Duodenal mucosa (tissue), 2 donors: Measurements from ENCODE around the gene MRPL24.

Experiments used
- H3K27ac ChIP-seq: one replicate; pipeline ENCODE4 v1.7.0; 2013; ENCODE audit warnings: low read depth, low read length
- H3K27me3 ChIP-seq, 2 donors: one replicate each; pipeline ENCODE4 v1.7.0; 2013; ENCODE audit warnings: low read length in 2 of 2, control low read depth in 1 of 2; ENCODE audit not compliant: insufficient read depth in 2 of 2, control insufficient read depth in 1 of 2
- H3K36me3 ChIP-seq, 2 donors: one replicate each; pipeline ENCODE4 v1.7.0; 2013; ENCODE audit warnings: low read length in 2 of 2, control low read depth in 1 of 2; ENCODE audit not compliant: insufficient read depth in 2 of 2, control insufficient read depth in 1 of 2
- H3K4me1 ChIP-seq, 2 donors: one replicate each; pipeline ENCODE4 v1.7.0; 2013; ENCODE audit warnings: low read length in 2 of 2, control low read depth in 1 of 2; ENCODE audit not compliant: insufficient read depth in 2 of 2, control insufficient read depth in 1 of 2
- H3K4me3 ChIP-seq, 2 donors: one replicate each; pipeline ENCODE4 v1.7.0; 2013; ENCODE audit warnings: low read length in 2 of 2, low read depth in 1 of 2
- H3K9ac ChIP-seq, 2 donors: one replicate each; pipeline ENCODE4 v1.7.0; 2013; ENCODE audit warnings: low read length in 2 of 2, low read depth in 1 of 2
- H3K9me3 ChIP-seq, 2 donors: one replicate each; pipeline ENCODE4 v1.7.0; 2013; ENCODE audit warnings: low read length in 2 of 2, control low read depth in 1 of 2; ENCODE audit not compliant: control insufficient read depth in 1 of 2

The MRPL24 gene

DNA sequence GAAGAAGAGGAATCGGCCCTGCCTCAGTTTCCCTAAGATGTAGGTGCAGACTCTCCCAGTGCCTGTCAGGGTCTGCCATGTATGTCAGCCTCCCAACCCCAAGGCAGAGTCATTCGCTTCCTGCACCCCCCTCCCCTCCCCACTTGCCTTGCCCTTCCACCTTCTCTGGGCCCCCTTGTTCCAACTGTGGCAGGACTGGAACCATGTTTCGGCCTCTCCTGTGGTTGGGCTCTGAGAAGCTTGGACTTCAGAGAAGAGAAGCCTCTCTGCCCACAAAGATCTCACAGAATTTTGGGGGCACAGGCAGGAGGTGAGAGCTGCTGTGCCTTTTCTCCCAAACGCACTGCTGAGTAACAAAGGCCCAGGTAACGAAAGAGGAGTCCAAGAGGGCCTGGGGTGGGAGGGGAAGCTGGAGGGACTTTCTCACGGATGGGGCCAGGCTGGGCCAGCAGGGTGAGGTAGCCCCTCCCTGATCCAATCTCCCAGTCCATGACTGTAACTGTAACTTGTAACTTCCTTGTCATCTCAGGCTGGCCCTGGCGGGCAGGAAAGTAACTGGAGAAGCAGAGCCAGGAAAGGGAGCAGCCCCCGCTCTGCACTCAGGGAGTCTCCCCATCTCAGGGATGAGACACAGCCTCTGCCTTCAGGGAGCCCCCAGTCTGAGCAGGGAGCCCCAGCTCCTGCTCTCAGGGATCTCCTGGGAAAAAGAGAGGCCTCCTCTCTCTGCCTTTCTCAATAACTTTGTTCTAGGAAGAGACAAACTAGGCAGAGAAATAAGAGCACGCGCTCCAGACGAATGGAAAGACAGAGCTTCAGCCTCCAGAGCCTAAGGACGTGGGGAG, 46.8 kb downstream of the MRPL24 start:
- H3K36me3 ChIP-seq, result no peaks in the 10 kb centered on the region
- peaks cover 30 to 39% of the 10 kb centered on the region in 2 donors for H3K4me1 ChIP-seq
- no peak overlapping the region for H3K27ac ChIP-seq
- H3K9ac ChIP-seq, result no peak overlapping the region
- H3K27me3 ChIP-seq, result peaks cover 16 to 33% of the 10 kb centered on the region in 2 donors
- H3K9me3 ChIP-seq, result no peaks in the 10 kb centered on the region
- H3K4me3 ChIP-seq, result no peak overlapping the region

DNA sequence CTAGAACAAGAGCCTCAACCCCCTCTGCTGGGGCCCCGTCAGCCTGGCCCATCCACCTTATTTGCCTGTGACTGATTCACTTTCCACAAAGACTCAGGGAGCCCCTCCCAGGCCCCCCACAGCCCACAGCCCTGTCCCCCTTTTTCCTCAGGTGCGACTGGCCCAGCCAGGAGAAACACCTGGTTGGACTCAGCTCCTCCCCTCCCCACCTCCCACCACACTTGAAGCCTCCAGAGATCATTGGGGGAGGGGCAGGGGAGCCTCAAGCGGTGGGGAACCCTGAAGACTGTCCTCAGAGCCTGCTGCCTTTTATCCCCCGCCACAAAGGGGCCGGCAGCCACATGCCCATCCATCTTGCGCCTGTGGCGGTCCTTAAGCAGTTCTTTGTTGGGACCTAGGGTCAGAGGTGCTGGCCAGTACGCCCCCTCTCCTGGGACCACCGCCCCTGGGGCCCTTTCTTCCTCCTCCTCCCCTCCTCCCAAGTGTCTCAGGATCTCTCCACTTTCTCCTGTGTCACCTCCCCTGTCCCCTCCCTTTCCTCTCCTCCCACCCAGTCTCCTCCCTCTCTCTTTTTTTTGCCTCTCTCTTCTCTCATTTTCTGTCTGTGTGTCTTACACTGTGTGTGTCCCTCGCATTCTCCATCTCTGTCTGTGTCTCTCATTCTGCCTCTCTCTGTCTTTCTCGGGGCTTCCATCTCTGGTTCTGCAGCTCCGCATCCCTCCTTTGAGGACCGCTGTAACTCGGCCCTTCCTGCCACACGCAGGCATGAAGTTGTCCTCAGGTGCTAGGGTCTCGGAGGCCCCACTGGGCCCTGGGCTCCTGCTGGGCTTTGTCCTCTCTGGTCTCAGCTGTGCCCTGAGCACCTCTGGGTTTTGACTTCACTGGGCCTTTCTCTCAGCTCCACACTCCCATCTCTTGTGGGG, 47.7 kb downstream of the MRPL24 start:
- Histone ChIP-seq H3K4me3 (no peak overlapping the region), H3K9ac (no peak overlapping the region), H3K27ac (no peak overlapping the region), H3K9me3 (no peaks in the 10 kb centered on the region), H3K36me3 (no peaks in the 10 kb centered on the region), H3K4me1 (peaks cover 30 to 39% of the 10 kb centered on the region in 2 donors), H3K27me3 (peaks cover 16 to 38% of the 10 kb centered on the region in 2 donors)

DNA sequence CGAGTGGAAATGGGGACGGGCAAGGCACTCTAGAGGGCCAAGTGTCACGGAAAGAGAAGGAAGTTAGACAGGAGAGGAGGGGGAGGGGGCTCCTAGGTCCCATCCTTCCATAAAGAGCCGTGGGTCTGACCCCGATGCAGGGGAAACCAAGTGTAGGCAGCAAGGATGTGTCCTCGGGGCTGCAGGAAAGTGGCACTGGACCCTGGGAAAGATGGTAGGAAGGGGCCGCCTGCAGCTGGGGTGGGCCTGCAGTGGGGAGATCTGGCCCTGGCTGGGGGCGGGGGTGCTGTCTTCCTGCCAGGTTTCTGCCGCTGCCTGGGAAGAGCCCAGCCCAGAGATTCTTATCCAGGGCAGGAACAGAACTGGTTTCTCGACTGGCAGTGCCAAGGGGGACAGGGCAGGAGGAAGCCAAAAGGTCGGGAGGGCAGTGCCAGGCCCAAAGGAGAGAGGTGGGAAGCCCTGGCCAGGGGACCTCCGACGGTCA, 48.4 kb downstream of the MRPL24 start:
- Histone ChIP-seq H3K36me3 (no peaks in the 10 kb centered on the region), H3K27me3 (peaks cover 16 to 38% of the 10 kb centered on the region in 2 donors), H3K27ac (no peak overlapping the region), H3K4me3 (no peak overlapping the region), H3K9me3 (no peaks in the 10 kb centered on the region), H3K9ac (no peak overlapping the region), H3K4me1 (peaks cover 30 to 39% of the 10 kb centered on the region in 2 donors)

DNA sequence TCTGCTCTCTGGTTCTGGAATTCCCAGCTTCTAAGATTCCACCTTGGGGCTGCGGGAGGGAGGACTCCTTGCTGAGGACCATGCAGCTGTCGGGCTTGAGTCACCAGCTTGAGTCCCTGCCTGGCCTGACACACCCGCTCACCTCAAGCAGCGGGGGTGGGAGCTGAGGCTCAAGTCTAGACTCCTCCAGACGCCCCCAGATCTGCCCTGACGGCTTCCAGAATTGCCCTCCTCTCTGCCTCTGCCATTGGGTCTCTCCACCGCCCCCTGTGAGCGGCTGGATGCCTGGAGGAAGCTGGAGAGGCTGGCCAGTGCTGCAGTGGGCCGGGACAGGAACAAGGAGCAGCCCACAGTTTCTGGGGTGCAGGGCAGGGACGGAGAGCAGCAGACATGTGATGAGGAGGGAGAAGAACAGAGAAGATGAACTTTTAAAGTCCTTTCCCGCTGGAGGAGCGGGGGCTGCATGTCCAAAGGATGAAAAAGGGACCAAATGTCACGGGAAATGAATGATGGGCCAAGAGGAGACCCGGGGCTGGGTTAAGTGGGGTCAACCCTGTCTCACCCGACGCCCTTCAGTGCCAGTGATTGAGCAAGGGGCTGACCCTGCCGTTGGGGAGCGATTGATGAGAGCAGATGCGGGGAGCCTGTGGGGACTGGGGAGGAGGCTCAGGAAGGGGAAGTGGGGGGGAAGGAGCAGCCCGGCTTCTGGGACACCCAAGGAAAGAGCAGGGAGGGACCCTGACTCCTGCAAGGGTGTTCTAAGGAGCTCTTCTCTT, 49.0 kb downstream of the MRPL24 start:
- no peaks in the 10 kb centered on the region for H3K9me3 ChIP-seq
- peaks cover 16 to 38% of the 10 kb centered on the region in 2 donors for H3K27me3 ChIP-seq
- H3K4me3 ChIP-seq, result no peak overlapping the region
- no peak overlapping the region for H3K9ac ChIP-seq
- H3K4me1 ChIP-seq, result peaks cover 30 to 39% of the 10 kb centered on the region in 2 donors
- H3K27ac ChIP-seq, result no peak overlapping the region
- no peaks in the 10 kb centered on the region for H3K36me3 ChIP-seq

DNA sequence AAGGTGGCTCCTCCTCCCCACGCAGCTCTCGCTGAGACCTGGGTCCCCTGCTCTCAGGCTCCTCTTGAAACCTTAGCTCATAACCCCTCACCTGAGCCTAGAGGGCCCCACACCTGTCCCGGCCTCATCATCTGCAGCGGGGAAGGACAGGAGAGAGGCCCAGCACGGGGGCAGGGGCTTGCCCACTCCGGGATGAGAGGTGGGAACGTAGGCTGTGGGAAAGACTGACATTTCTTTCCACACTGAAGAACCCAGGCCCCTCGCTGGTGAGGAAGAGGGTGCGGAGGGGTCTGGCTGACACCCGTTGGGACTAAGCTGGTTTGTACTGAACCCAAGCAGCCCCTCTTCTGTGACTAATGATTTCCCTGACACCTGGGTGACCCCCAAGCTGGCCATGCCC, 49.7 kb downstream of the MRPL24 start:
- Histone ChIP-seq H3K4me3 (no peak overlapping the region), H3K27me3 (peaks cover 16 to 38% of the 10 kb centered on the region in 2 donors), H3K9ac (no peak overlapping the region), H3K9me3 (no peaks in the 10 kb centered on the region), H3K4me1 (peaks cover 30 to 39% of the 10 kb centered on the region in 2 donors), H3K27ac (no peak overlapping the region), H3K36me3 (no peaks in the 10 kb centered on the region)

DNA sequence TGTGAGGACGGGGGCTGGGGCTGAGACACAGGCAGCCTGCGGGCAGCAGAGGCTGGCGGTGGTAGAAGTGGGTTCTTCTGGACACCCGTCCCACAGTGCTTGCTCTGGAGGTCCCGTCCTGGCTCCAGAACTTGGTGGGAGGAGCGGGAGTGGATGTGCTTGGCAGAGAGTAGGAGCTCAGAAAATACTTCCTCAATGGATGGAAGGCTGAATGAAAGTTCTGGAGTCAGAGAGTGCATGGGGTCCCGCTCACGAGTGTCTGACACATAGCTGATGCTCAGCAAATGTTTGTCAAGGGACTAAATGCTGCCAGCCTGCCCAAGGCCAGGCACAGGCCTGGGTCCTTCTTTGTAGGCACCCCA, 50.2 kb downstream of the MRPL24 start:
- Histone ChIP-seq H3K4me3 (no peak overlapping the region), H3K36me3 (no peaks in the 10 kb centered on the region), H3K9ac (no peak overlapping the region), H3K9me3 (no peaks in the 10 kb centered on the region), H3K27me3 (peaks cover 16 to 38% of the 10 kb centered on the region in 2 donors), H3K27ac (no peak overlapping the region), H3K4me1 (peaks cover 30 to 39% of the 10 kb centered on the region in 2 donors)

DNA sequence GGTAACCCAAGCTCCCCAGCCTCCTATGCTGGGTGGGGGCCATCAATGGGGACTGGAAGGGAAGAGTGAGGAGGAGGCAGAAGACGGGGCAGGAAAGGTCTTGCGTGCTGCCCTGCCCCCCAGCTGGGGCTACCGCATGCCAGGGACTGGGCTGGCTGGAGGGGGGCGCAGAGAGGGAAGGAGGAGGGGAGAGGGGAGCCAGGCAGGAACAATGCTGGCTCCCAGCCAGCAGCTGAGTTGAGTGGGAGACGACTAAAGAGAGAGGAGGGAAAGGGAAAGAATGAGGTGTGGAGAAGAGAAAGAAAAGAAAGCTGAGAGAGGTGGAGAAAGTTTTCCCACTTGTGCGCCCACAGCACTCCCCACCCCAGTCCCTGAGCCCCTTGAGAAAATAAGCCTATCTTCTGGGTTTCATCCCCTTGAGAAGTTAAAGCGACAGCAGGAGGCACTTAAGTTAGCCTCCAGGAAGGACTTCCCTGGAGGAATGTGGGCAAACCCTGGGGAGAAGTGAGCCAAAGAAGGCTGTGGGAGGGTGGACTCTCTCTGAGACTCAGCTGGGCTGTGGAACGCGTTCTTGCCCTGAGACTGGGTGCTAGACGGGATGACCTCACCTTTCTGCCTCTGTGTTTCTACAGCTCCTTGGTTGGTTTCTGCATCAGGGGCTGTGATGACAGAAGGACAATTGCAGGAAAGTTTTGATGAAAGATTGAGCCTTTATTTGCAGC, 50.8 kb downstream of the MRPL24 start:
- no peaks in the 10 kb centered on the region for H3K9me3 ChIP-seq
- no peak overlapping the region for H3K27ac ChIP-seq
- H3K9ac ChIP-seq, result no peak overlapping the region
- peaks cover 30 to 39% of the 10 kb centered on the region in 2 donors for H3K4me1 ChIP-seq
- no peaks in the 10 kb centered on the region for H3K36me3 ChIP-seq
- H3K4me3 ChIP-seq, result no peak overlapping the region
- H3K27me3 ChIP-seq, result peaks cover 16 to 38% of the 10 kb centered on the region in 2 donors

DNA sequence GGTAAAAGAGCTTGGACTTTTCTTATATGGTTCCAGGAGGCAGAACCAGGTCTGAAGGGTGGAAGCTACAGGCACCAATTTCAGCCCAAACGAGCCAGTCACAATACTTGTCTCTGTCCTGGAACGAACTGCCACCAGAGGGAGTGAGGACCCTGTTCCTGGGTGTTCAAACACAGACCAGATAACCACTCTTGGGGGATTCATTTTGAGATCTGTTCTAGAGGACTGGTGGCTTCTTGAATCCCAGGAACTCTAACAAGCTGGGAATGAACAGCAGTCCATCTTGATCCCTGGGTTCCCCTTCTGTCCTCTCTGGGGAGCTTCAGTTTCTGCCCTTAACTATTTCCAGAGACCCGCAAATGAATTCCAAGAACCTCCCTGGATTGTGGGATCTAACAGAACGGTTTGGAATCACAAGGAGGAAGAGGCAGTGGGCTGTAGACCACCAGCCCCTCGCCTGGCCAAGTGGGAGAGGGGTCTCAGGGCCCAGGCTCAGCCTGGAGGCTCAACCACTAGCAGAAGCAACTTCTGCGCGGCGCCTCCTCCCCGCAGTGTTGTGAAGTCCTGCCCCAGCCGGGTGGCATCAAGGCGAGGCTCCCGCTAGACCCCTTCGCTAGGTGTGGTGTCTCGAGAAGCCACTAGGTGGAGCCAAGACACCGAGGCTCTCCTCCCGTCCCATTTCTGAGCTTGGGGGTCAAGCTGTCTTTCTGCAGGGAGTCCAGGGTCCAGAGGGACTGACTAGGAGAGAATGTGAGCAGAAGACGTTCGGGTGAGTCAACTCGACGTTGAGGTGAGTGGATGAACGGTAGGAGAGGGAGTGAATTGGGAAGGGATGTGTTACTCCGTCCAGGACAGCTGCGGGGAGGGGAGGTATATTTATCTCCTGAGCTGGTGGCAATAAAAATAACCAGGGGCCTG, 51.6 kb downstream of the MRPL24 start:
- Histone ChIP-seq H3K27ac (no peak overlapping the region), H3K27me3 (peaks cover 16 to 42% of the 10 kb centered on the region in 2 donors), H3K9me3 (no peaks in the 10 kb centered on the region), H3K9ac (no peak overlapping the region), H3K4me1 (peaks cover 27 to 36% of the 10 kb centered on the region in 2 donors), H3K36me3 (no peaks in the 10 kb centered on the region), H3K4me3 (peak overlapping the region in 1 of 2 donors; percentile 40)
